Calu3 (cell line): Measurements from ENCODE around the gene PTPRN2. TPM values are rescaled to one million over a fixed set of nuclear protein-coding genes. Genes with fewer than 3 reads are reported as not detected.

ENCODE experiments used
- BruUV-seq: library from RNA; stranded (reverse); fragments of 400-500 nt; replicated peaks from 2 replicates; lab custom pipeline; 2021; lab: Mats Ljungman, UMichigan
- CTCF ChIA-PET: fragments of 300-600 bp; sonication (Branson Sonifier 250); formaldehyde crosslinking; loops from one replicate; lab custom pipeline; 2022; ENCODE audit warnings: antibody characterized with exemption; lab: Charles Lee
- DNase-seq: peaks from one replicate; pipeline ENCODE4 v3.0.0; 2022
- H3K27ac Mint-ChIP-seq: one replicate; pipeline ENCODE4 v1.8.0; 2022; ENCODE audit warnings: mixed read lengths; ENCODE audit not compliant: unreplicated experiment
- H3K27me3 Mint-ChIP-seq: one replicate; pipeline ENCODE4 v1.8.0; 2022; ENCODE audit warnings: mixed read lengths; ENCODE audit not compliant: unreplicated experiment
- H3K36me3 Mint-ChIP-seq: one replicate; pipeline ENCODE4 v1.8.0; 2022; ENCODE audit warnings: mild to moderate bottlenecking, moderate library complexity, mixed read lengths; ENCODE audit not compliant: insufficient read depth, unreplicated experiment
- H3K4me1 Mint-ChIP-seq: one replicate; pipeline ENCODE4 v1.8.0; 2022; ENCODE audit warnings: mild to moderate bottlenecking, low read depth, mixed read lengths; ENCODE audit not compliant: unreplicated experiment
- H3K4me3 Mint-ChIP-seq: one replicate; pipeline ENCODE4 v1.8.0; 2022; ENCODE audit warnings: mild to moderate bottlenecking, low read depth, moderate library complexity, mixed read lengths; ENCODE audit not compliant: unreplicated experiment
- H3K9me3 Mint-ChIP-seq: one replicate; pipeline ENCODE4 v1.8.0; 2022; ENCODE audit warnings: low read depth, mixed read lengths; ENCODE audit not compliant: unreplicated experiment
- CTCF ChIP-seq: fragments of 200-600 bp; IDR thresholded peaks from one replicate; pipeline ENCODE4 v1.8.0; 2022; ENCODE audit warnings: antibody characterized with exemption; ENCODE audit not compliant: unreplicated experiment
- intact Hi-C: fragments of 100-400 bp; cut with micrococcal nuclease; formaldehyde crosslinking; loops from one replicate; pipeline ENCODE4 v1.10.0; 2022; ENCODE audit not compliant: unreplicated experiment
- total RNA-seq: library from RNA; stranded (reverse); gene quantifications from 2 replicates; pipeline ENCODE4 v1.2.3, GENCODE V29; 2022

Gene PTPRN2
- total RNA-seq, 1 experiment from 2014 or later = 2.0 TPM

- no peak for DNase-seq
- no peak for TF ChIP-seq CTCF
- H3K9me3 Mint-ChIP-seq = peaks cover 2% of the 10 kb centered on the region
- BruUV-seq = no TSS peak
- no peak overlapping the region for H3K27ac Mint-ChIP-seq
- no peaks in the 10 kb centered on the region for H3K4me1 Mint-ChIP-seq
- CTCF ChIA-PET = no interaction called here
- intact Hi-C loops = no loop called here
- H3K4me3 Mint-ChIP-seq = no peak overlapping the region
- H3K36me3 Mint-ChIP-seq = no peaks in the 10 kb centered on the region
- H3K27me3 Mint-ChIP-seq = no peaks in the 10 kb centered on the region
Measured at GRCh38 chr7:158002486-158003080, 585.0 kb downstream of the PTPRN2 start.

- no peaks in the 10 kb centered on the region for H3K4me1 Mint-ChIP-seq
- H3K4me3 Mint-ChIP-seq = no peak overlapping the region
- TF ChIP-seq CTCF = no peak
- CTCF ChIA-PET = interaction anchor here (0.6 kb wide), 1 partner anchor 121 kb away, joined by 3 read pairs; no protein-coding TSS in a partner anchor
- BruUV-seq = no TSS peak
- no peaks in the 10 kb centered on the region for H3K36me3 Mint-ChIP-seq
- H3K9me3 Mint-ChIP-seq = peaks cover 2% of the 10 kb centered on the region
- no peak for DNase-seq
- H3K27me3 Mint-ChIP-seq = no peaks in the 10 kb centered on the region
- intact Hi-C loops = no loop called here
- no peak overlapping the region for H3K27ac Mint-ChIP-seq
Measured at GRCh38 chr7:158001621-158002320, 585.9 kb downstream of the PTPRN2 start.

GRCh38 chr7:158001003-158001402 is 586.6 kb downstream of the PTPRN2 start:
- H3K27me3 Mint-ChIP-seq = no peaks in the 10 kb centered on the region
- intact Hi-C loops = no loop called here
- CTCF ChIA-PET = no interaction called here
- H3K27ac Mint-ChIP-seq = no peak overlapping the region
- H3K9me3 Mint-ChIP-seq = peaks cover 2% of the 10 kb centered on the region
- no peak for DNase-seq
- no TSS peak for BruUV-seq
- no peak overlapping the region for H3K4me3 Mint-ChIP-seq
- no peaks in the 10 kb centered on the region for H3K4me1 Mint-ChIP-seq
- no peaks in the 10 kb centered on the region for H3K36me3 Mint-ChIP-seq
- TF ChIP-seq CTCF = no peak

GRCh38 chr7:158000160-158000559 is 587.5 kb downstream of the PTPRN2 start:
- TF ChIP-seq CTCF = no peak
- Mint-ChIP-seq H3K4me1 (no peaks in the 10 kb centered on the region), H3K27me3 (no peaks in the 10 kb centered on the region), H3K4me3 (no peak overlapping the region), H3K9me3 (peaks cover 4% of the 10 kb centered on the region), H3K27ac (no peak overlapping the region), H3K36me3 (no peaks in the 10 kb centered on the region)
- CTCF ChIA-PET = no interaction called here
- intact Hi-C loops = no loop called here
- BruUV-seq = no TSS peak
- DNase-seq = no peak
